Stimulated activated CD4-positive, alpha-beta T cell treated with anti-CD3 and anti-CD28 coated beads, TNF-alpha, amount 100 ng/mL, for 4 hours (primary cell): Measurements from ENCODE around the gene SLC9A9.
"Not testable (repeated sequence)": the region's sequence is repeated elsewhere in the genome, so short reads cannot be mapped to it uniquely, and the experiment has no call there.

Source experiments
- DNase-seq, 3 experiments: peaks; one replicate each; pipeline ENCODE4 v3.0.0-alpha.2; 2020; ENCODE audit warnings: low read depth in 3 of 3

The SLC9A9 gene

GRCh38 chr3:143847787-143848631, at the start of gene SLC9A9:
Gene SLC9A9 (minus strand): TSS chr3:143848468. CDS start chr3:143848322, 146 bp downstream.
- no peak for DNase-seq

- DNase-seq, result no peak
Observed at GRCh38 chr3:143897576-143898295, 49.5 kb upstream of the SLC9A9 start.

DNA sequence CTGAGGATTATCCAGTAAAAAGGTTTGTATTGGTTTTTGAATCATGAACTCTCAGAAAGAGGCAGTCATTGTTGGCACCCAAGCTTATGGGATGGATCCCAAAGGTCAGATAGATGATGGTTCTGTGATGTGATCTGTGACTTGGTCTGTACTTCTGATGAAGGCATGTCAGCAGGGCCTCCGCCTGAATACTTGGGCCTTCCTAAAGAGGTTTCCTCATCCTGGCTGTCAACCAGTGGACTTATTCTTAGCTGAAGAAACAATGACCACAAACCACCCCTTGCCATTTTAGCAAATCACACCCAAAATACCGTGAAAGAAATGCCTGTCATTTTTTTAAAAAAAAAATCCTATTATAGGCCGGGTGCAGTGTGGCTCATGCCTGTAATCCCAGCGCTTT, 48.2 kb upstream of the SLC9A9 start:
- DNase-seq, result no peak

GRCh38 chr3:143895805-143896204, 47.5 kb upstream of the SLC9A9 start:
- no peak for DNase-seq

- no peak for DNase-seq
Observed at GRCh38 chr3:143888846-143889245, 40.6 kb upstream of the SLC9A9 start.

GRCh38 chr3:143888166-143888565, 39.9 kb upstream of the SLC9A9 start:
- no peak for DNase-seq

- no peak for DNase-seq
Observed at GRCh38 chr3:143885780-143886427, 37.6 kb upstream of the SLC9A9 start.

DNA sequence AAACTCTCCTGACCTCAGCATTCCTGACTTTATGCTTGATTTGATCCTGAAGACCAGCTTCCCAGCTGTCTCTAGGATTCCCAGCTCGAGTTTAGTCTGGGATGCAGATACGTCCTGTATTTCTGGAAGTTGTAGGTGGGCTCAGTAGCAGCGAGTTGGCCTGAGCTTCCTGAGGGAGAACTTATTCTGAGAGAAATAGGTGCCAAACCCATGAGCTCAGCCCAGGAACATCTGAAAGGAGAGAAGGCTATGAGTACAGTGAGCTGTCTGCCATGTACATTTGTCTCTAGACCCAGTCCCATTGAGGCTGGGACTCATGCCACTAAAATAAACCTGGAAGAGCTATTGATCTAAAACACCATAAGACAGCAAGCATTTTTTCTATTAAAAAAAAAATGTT, 36.6 kb upstream of the SLC9A9 start:
- no peak for DNase-seq

GRCh38 chr3:143883151-143883550, 34.9 kb upstream of the SLC9A9 start:
- DNase-seq, result no peak

GRCh38 chr3:143881095-143881494, 32.8 kb upstream of the SLC9A9 start:
- no peak for DNase-seq

DNA sequence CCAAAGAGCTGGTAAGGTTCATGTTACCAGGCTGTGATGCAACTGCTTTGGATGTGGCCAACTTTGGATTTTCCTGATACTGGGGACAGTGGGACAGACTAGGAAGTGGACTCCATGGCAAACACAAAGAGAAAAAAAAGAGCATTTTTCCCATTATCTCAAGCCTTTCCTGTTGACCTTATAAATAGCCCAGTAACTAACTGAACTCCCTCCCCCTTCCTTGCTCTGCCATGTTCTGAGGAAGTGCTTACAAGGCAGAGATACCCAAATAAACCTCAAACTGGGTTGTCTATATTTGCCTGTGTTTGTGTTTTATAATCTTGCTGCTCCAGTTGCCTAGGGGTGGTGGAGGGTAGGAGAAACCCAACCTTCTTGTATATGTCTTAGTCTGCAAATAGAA, 27.3 kb upstream of the SLC9A9 start:
- no peak for DNase-seq

- not testable (repeated sequence) for DNase-seq
Observed at GRCh38 chr3:143873553-143873952, 25.3 kb upstream of the SLC9A9 start.

GRCh38 chr3:143865302-143865701, 17.0 kb upstream of the SLC9A9 start:
- DNase-seq, result no peak

GRCh38 chr3:143859465-143860203, 11.4 kb upstream of the SLC9A9 start:
- DNase-seq, result no peak

GRCh38 chr3:143856252-143856970, 8.1 kb upstream of the SLC9A9 start:
- DNase-seq, result no peak

DNA sequence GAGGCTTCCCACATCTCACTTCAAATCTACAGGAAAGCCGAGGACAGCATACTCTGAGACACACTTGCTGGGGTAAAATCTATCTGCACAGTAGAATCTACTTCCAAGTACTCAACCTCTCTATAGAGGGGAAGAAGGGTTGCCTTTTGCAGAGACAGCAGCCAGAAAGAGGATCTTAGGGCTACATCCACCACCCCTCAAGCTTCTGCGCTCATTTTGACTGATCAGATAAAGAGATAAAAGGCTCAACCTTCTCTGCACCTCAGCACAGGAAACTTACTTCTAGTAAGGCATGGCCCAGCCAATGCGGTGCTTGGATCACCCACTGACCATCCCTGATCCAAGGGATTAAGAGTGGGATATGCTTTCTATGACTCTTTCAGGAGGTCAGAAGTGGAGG, 6.9 kb upstream of the SLC9A9 start:
- DNase-seq, result no peak

GRCh38 chr3:143851331-143852017, 3.2 kb upstream of the SLC9A9 start:
- no peak for DNase-seq

DNA sequence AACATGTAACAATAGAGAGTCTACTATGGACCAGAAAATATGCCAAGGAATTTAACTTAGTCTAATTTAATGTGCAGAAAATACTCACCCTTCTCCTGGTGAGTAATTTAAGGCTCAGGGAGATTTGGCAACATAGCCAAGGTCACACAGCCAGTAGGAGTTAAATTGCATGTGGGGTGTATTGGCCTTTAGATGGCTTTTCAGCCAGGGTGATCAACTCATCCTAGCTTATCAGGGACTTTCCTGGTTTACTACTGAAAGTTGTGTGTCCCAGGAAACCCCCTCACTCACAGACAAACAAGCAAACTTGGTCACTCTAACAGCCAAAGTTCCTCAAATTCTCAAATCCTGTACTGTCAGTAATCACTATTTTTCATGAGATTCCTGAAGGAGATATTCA, 2.6 kb upstream of the SLC9A9 start:
- DNase-seq, result no peak

DNA sequence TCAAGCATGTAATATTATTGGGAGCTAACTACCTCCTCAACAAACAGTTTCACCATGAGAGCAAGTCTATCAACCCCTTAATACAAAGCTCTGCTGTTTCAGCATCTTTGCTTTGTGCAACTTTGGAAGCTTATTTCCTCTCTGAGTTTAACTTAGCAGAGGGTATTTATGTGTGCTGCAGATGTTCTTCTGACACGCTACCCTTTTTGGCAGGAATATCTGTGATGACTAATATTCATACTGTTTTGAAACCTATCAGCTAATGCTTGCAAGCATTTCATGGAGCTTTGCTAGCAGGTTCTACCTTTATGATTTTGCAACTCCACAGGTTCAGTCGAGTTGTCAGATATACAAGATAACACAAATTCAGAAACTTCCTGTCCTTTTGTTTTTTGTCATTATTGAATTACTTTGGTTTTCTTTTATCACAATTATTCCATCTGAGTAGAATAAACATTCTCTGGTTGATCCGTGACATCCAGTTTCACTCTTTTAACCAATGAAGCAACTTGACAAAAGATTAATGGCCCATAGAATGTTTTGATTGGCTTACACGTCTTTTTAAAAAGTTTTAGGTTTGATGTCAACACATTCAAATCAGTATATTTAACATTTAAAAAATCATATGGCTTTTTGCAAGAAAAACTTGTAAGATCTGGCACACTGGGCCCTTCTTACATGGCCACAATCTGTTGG, 1.7 kb upstream of the SLC9A9 start:
- DNase-seq, result no peak

DNA sequence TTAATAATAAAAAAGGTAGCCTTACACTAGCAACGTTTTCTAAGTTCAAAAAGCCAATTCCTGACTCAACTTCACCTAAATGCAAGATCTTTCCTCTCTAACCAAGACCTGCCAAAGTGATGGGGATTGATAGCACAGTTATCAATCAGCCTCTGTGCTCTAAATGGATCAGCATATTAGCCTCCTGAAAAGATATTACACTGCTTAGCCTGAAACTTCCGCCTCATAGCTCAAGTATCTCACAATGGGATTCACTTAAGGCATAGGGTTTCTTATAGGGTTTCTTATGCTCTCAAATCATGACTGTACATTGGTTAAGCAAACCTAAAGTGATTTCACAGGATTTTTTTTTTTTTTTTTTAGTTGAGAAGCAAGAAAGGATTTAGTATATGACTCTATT, 436 bp upstream of the SLC9A9 start:
- no peak for DNase-seq
